ENCODE data around the gene TNFSF8.

GRCh38 chr9:114958021-114958843, 27.8 kb upstream of the TNFSF8 start:
- TF ChIP-seq CTCF (IDR thresholded peaks at IDR 0.05; ENCODE audit: low read depth, low read length) (no peak), EZH2phosphoT487 (IDR thresholded peaks at IDR 0.05; ENCODE audit: low read depth) (no peak)
